HG02588 (cell line): ENCODE data around the gene SORBS1.

ENCODE experiments used
- ATAC-seq: cut with Tn5 transposase; IDR thresholded peaks from one replicate; pipeline ENCODE4 v1.9.1; 2021; ENCODE audit warnings: mild to moderate bottlenecking, moderate library complexity; ENCODE audit not compliant: unreplicated experiment

Gene SORBS1

GRCh38 chr10:95303950-95304349, 257.2 kb downstream of the SORBS1 start:
- no peak for ATAC-seq

GRCh38 chr10:95303535-95303934, 257.6 kb downstream of the SORBS1 start:
- ATAC-seq = no peak

GRCh38 chr10:95300022-95300539, 261.1 kb downstream of the SORBS1 start:
- ATAC-seq = no peak

GRCh38 chr10:95297402-95297801, 263.8 kb downstream of the SORBS1 start:
- peak; percentile 34 for ATAC-seq

- ATAC-seq = no peak
Observed at GRCh38 chr10:95296764-95297163, 264.4 kb downstream of the SORBS1 start.

GRCh38 chr10:95295031-95295755, 266.0 kb downstream of the SORBS1 start:
- ATAC-seq = peak; percentile 76

GRCh38 chr10:95293631-95294030, 267.5 kb downstream of the SORBS1 start:
- no peak for ATAC-seq

- ATAC-seq = no peak
Observed at GRCh38 chr10:95291365-95292039, 269.7 kb downstream of the SORBS1 start.

- peak; percentile 47 for ATAC-seq
Observed at GRCh38 chr10:95290461-95291364, 270.5 kb downstream of the SORBS1 start, which contains the start of gene PDLIM1. Gene PDLIM1 (minus strand): TSS chr10:95291003. CDS start chr10:95290915, 88 bp downstream.

GRCh38 chr10:95289921-95290421, 271.2 kb downstream of the SORBS1 start:
- no peak for ATAC-seq

GRCh38 chr10:95289003-95289920, 271.9 kb downstream of the SORBS1 start:
- ATAC-seq = no peak

- ATAC-seq = no peak
Observed at GRCh38 chr10:95288303-95288702, 272.9 kb downstream of the SORBS1 start.

GRCh38 chr10:95287281-95287680, 273.9 kb downstream of the SORBS1 start:
- no peak for ATAC-seq

- ATAC-seq = no peak
Observed at GRCh38 chr10:95286707-95287106, 274.5 kb downstream of the SORBS1 start.

GRCh38 chr10:95285556-95285955, 275.6 kb downstream of the SORBS1 start:
- no peak for ATAC-seq

GRCh38 chr10:95284807-95285206, 276.4 kb downstream of the SORBS1 start:
- peak; percentile 41 for ATAC-seq

- ATAC-seq = no peak
Observed at GRCh38 chr10:95282107-95282506, 279.1 kb downstream of the SORBS1 start.

GRCh38 chr10:95281206-95281605, 280.0 kb downstream of the SORBS1 start:
- ATAC-seq = no peak

- no peak for ATAC-seq
Observed at GRCh38 chr10:95280637-95281036, 280.5 kb downstream of the SORBS1 start.
